Psoas muscle (tissue), 8 donors: ENCODE measurements around the gene AATF. TPM values are rescaled to one million over a fixed set of nuclear protein-coding genes. Genes with fewer than 3 reads are reported as not detected.

Source experiments
- ATAC-seq, 4 donors: fragments of 200-7000 bp; cut with Tn5 transposase; one replicate each; pipeline ENCODE4 v1.9.1; 2020; ENCODE audit warnings: moderate library complexity in 3 of 4, mild to moderate bottlenecking in 2 of 4
- DNase-seq, 2 donors: peaks; one replicate each; pipeline ENCODE4 v3.0.0-alpha.2; 2020
- H3K27ac ChIP-seq: fragments of 200-600 bp; one replicate; pipeline ENCODE4 v1.8.0; 2022
- H3K27me3 ChIP-seq, 3 donors: fragments of 200-600 bp in 1 of 3; one replicate each; pipeline versions ENCODE4 v1.6.1 to v1.8.0; 2013 to 2022; ENCODE audit warnings: low read length in 2 of 3, mild to moderate bottlenecking in 2 of 3, moderate library complexity in 1 of 3; ENCODE audit not compliant: insufficient read depth in 3 of 3
- H3K36me3 ChIP-seq, 2 donors: fragments of 200-600 bp in 1 of 2; one replicate each; pipeline versions ENCODE4 v1.6.1 to v1.8.0; 2013 to 2022; ENCODE audit warnings: low read depth in 1 of 2, mild to moderate bottlenecking in 1 of 2, moderate library complexity in 1 of 2; ENCODE audit not compliant: insufficient read depth in 1 of 2
- H3K4me1 ChIP-seq: fragments of 200-600 bp; one replicate; pipeline ENCODE4 v1.8.0; 2022
- H3K4me3 ChIP-seq: fragments of 200-600 bp; one replicate; pipeline ENCODE4 v1.8.0; 2022; ENCODE audit warnings: mild to moderate bottlenecking
- H3K9me3 ChIP-seq: fragments of 200-600 bp; one replicate; pipeline ENCODE4 v1.8.0; 2022
- WGBS, 3 donors: extraction: QIAGEN DNeasy Blood & Tissue Kit; methylation state at CpG; one replicate each; pipeline versions ENCODE4 v1.1.6 to v1.1.7; 2013; 5-methylcytosine and 5-hydroxymethylcytosine counted together
- intact Hi-C, 2 donors: fragments of 100-400 bp; cut with DNase I; formaldehyde crosslinking; loops; one replicate each; pipeline versions ENCODE4 v1.11.0 to v1.14.2; 2022
- polyA plus RNA-seq, 3 donors: library from polyadenylated mRNA; stranded (reverse); fragments of 200-250 nt; gene quantifications; one replicate each; pipeline ENCODE4 v1.2.3, GENCODE V29; 2013
- total RNA-seq, 4 donors: library from RNA; stranded (reverse); fragmentation: NEBNext Ultra II Directional in 2 of 4; extraction: Animal tissue kit (Norgen Biotek cat#: 25700) in 2 of 4; gene quantifications; one replicate each; pipeline versions ENCODE4 v1.2.1 to v1.2.4, GENCODE V29; 2021 to 2023
- TF ChIP-seq, protein P1 (sequence below): fragments of 200-600 bp; IDR thresholded peaks from one replicate; pipeline ENCODE4 v1.8.0; 2022; ENCODE audit warnings: antibody characterized with exemption
- donor health status: healthy with polysubstance abuse.
- donor health status: DM: no; HTN: no; CAD: no; lungs with moderate emphysema.
- donor health status: Bipolar disorder and iron deficiency.
- donor health status: healthy.
- donor health status: DM: yes; HTN: yes; CAD: no.
- donor health status: DM: no; HTN: no; CAD: no.
- donor health status: DM: no; HTN: no; CAD: no.
- donor health status: DM: yes; HTN: yes; CAD: no.

AATF gene
- total and polyA plus RNA-seq, 7 donors: 23.5 to 54.8 (median 40.6) TPM

DNA sequence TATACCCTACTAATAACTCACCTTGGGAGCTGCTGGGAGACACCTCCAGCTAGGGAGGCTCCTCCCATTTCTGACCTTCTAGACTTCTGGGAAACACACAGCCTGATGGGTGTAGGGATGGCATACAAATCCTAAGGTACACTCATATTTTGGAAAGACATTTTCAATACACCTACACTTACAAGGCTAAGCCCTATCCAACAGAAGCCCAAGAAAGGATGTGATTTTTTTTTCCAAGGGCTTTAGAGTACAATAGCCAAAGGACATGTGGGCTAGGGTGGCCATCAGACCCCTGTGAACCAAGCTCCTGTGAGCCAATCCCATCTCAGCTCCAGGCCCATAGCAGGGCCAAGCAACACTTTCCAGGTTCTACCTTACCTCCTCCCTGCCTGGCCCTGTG lies 143.9 kb downstream of the AATF start:
- no peak for DNase-seq
- intact Hi-C loops: no loop called here
- TF ChIP-seq, protein P1, sequence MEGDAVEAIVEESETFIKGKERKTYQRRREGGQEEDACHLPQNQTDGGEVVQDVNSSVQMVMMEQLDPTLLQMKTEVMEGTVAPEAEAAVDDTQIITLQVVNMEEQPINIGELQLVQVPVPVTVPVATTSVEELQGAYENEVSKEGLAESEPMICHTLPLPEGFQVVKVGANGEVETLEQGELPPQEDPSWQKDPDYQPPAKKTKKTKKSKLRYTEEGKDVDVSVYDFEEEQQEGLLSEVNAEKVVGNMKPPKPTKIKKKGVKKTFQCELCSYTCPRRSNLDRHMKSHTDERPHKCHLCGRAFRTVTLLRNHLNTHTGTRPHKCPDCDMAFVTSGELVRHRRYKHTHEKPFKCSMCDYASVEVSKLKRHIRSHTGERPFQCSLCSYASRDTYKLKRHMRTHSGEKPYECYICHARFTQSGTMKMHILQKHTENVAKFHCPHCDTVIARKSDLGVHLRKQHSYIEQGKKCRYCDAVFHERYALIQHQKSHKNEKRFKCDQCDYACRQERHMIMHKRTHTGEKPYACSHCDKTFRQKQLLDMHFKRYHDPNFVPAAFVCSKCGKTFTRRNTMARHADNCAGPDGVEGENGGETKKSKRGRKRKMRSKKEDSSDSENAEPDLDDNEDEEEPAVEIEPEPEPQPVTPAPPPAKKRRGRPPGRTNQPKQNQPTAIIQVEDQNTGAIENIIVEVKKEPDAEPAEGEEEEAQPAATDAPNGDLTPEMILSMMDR: no peak
- H3K27me3 ChIP-seq: no peaks in the 10 kb centered on the region
- no peaks in the 10 kb centered on the region for H3K9me3 ChIP-seq
- H3K4me1 ChIP-seq: peaks cover 6% of the 10 kb centered on the region
- peaks cover 12 to 67% of the 10 kb centered on the region in 2 donors for H3K36me3 ChIP-seq
- ATAC-seq: no peak
- no peak overlapping the region for H3K27ac ChIP-seq
- H3K4me3 ChIP-seq: no peak overlapping the region

DNA sequence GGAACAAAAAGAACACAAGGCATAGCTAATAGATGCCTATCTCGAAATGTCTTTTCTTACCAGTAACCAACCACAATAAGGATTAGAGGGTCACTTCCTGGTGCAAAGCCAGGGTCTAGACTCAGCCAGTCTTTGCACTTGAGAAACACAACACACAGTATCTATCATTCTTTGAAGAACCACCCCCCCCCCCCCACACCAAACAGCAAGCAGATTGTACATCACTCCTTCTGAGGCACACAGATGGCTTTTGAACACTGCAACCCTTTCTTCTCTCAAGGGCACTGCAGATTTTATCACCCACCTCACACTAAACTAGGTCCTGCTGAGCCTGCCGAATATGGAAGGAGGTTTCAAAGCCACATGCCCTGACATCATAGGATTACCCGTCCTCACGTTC lies 145.6 kb downstream of the AATF start:
- H3K36me3 ChIP-seq: peaks cover 12 to 56% of the 10 kb centered on the region in 2 donors
- no peak for DNase-seq
- no peak for ATAC-seq
- peaks cover 6% of the 10 kb centered on the region for H3K4me1 ChIP-seq
- H3K9me3 ChIP-seq: no peaks in the 10 kb centered on the region
- no peak overlapping the region for H3K27ac ChIP-seq
- TF ChIP-seq, protein P1: no peak
- no peaks in the 10 kb centered on the region for H3K27me3 ChIP-seq
- 58 to 73% (median 67%) methylated on average over 4 of the region's 4 CpGs for WGBS, 3 donors
- H3K4me3 ChIP-seq: no peak overlapping the region
- intact Hi-C loops: no loop called here

DNA sequence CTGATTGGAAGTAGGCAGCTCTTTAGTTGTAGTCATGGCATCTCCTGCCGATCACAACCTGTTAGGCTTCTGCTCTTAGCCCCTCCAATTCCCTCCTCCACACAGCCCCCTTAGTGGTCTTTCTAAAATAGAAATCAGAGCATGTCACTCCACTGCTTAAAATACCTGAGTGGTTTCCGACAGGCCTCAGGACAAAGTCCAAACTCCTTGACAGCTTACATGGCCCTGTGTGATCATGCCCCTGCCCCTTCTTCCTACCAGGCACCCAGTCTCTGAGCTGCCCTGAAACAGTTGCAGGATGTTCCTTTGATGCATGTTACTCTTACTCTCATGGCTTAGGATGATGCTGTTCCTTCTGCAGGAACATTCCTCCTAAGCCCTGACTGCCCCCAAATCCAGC lies 147.3 kb downstream of the AATF start:
- no peaks in the 10 kb centered on the region for H3K9me3 ChIP-seq
- ATAC-seq (no peak), DNase-seq (no peak)
- TF ChIP-seq, protein P1: no peak
- WGBS, 3 donors: 94 to 97% (median 96%) methylated on average over 2 of the region's 2 CpGs
- H3K27me3 ChIP-seq: no peaks in the 10 kb centered on the region
- intact Hi-C loops: no loop called here
- peaks cover 12 to 44% of the 10 kb centered on the region in 2 donors for H3K36me3 ChIP-seq
- no peak overlapping the region for H3K4me3 ChIP-seq
- H3K27ac ChIP-seq: no peak overlapping the region
- H3K4me1 ChIP-seq: peaks cover 6% of the 10 kb centered on the region

DNA sequence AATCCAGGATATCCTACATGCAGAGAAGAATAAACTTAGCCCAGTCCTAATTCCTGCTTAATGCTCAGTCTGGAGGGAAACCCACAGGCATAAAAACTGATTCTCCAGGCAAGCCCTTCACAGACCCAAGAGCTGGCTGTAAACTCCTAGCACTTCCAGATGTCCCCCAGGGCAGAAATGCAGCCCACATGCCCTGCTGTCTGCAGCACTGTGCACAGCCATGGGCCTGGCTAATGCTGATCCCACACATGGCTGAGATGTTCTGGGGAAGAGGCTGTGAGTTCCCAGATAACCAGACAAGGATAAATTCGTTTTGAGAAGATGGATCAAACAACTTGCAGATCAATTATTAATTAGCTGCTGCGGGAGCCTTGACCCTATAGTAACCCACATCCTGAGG lies 148.4 kb downstream of the AATF start:
- H3K4me3 ChIP-seq: no peak overlapping the region
- ATAC-seq (no peak), DNase-seq (no peak)
- intact Hi-C loops: no loop called here
- no peaks in the 10 kb centered on the region for H3K9me3 ChIP-seq
- TF ChIP-seq, protein P1: no peak
- peaks cover 12 to 49% of the 10 kb centered on the region in 2 donors for H3K36me3 ChIP-seq
- WGBS, 3 donors: 82 to 100% (median 90%) methylated on average over 2 of the region's 2 CpGs
- no peaks in the 10 kb centered on the region for H3K27me3 ChIP-seq
- H3K4me1 ChIP-seq: no peaks in the 10 kb centered on the region
- no peak overlapping the region for H3K27ac ChIP-seq

DNA sequence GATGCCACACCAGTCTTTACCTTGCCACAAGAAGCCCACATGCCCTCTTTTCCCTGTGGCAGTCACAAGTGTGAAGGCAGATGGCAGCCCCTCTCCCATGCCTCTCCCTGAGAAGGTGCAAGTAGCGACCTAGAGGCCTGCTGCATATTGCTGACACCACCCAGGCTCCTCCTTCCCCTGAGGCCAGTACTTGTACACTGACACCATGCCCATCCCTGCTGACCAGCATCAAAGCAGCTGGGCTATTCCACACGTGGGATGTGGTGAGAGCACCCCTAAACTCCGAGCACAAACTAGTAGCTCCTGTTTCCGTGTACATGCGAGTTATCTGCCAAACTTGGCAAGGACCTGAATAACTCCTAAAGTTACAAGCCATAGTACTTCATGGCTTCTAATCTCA lies 149.4 kb downstream of the AATF start:
- H3K27ac ChIP-seq: no peak overlapping the region
- ATAC-seq (no peak), DNase-seq (no peak)
- intact Hi-C loops: loop anchor here in 1 of 2 donors (1.0 kb wide), 1 partner anchor 466 kb away; no protein-coding TSS in a partner anchor
- H3K4me1 ChIP-seq: no peaks in the 10 kb centered on the region
- no peaks in the 10 kb centered on the region for H3K9me3 ChIP-seq
- TF ChIP-seq, protein P1: no peak
- H3K4me3 ChIP-seq: no peak overlapping the region
- WGBS, 3 donors: 76 to 85% (median 78%) methylated on average over 5 of the region's 5 CpGs
- no peaks in the 10 kb centered on the region for H3K27me3 ChIP-seq
- peaks cover 12 to 54% of the 10 kb centered on the region in 2 donors for H3K36me3 ChIP-seq
